GM18508 (cell line): ENCODE results near the gene EIF6.

Experiments used
- ATAC-seq: cut with Tn5 transposase; IDR thresholded peaks from one replicate; pipeline ENCODE4 v1.9.1; 2021; ENCODE audit warnings: moderate number of reproducible peaks; ENCODE audit not compliant: insufficient read depth, unreplicated experiment

Gene EIF6

DNA sequence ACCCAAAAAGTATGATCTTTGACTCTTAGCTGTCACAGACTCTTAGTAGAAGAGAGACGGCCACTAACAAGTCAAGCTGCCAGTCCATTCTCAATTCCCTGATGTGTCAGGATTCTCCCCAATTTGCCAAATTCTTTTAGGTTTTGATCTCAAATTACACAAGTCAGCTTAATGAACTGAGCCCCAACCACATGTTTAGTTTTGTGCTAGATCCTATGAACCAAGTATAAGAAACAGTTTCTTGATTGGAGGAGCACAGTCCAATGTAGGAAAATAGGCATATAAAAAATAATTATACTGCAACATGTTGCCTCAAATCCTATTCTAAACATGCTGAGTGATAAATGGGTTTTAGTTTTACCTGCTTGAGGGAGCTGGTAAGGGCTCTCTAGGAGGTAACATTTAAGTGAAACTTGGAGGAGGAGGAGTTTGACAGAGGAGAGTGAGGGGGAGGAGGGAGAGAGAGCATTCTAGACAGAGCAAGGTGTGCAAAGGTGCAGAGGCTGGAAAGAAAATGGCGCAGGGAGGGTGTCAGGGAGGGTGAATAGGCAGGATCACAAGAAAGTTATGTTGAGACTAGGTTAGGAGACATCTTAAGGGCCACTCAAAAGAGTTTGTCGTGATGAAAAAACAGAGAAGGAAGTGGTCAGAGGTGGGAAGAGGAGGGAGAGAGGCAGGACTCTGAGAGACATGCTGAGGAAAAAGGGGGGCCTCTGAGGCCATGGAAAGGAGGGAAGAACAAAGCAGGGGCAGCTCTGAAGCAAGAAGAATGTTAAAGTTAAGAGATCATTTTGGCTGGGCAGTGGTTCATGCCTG, 30.5 kb upstream of the EIF6 start:
- no peak for ATAC-seq

DNA sequence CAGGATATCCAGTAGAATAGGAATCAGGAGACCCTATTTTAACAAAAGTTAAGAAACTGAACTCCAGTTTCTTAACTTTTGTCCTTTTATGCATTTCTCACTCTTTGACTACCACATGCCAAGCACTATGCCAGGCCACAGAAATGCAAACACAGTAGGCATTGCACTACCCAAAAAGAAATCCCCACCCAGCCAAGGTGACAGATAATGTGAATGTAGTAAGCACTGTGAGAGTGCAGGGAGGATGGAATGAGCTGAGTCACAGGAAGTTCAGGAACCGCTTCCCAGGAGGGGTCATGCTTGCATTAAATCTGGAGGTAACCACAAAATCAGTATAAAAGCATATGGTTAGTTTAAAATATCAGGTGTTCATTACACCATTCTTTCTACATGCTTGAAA, 27.7 kb upstream of the EIF6 start:
- no peak for ATAC-seq

DNA sequence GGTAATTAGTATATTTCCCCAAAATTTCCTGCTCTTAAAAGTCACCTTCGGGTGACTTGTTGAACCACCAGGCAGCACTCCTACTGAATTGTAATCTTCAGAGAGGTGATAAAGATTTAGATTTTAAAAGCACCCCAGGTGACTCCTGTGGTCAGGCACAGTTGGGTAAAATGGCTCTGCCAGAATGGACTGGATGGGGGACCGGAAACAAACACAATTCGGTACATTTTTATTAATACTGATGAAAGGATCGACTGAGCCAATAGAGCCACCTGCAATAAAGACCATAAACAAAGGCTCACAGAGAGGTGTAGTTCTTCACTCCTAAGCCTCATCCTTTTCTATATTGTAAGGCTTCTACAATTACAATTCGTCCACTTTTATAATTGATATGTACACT, 27.2 kb upstream of the EIF6 start:
- no peak for ATAC-seq

DNA sequence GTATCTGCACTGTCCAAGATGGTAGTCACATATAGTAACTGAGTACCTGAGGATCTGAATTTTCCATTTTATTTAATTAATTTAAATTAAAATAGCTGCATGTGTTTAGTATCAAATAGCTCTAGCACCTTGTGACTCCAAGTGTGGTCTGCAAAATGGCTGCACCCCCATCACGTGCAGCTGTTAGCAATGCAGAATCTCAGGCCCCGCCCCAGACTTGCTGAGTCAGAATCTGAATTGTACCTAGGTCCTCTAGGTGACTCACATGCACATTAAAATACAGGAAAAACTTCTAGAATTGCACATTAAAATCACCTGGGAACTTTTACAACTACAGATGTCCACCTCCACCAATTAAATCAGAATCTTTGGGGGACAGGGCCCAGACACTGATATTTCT, 26.8 kb upstream of the EIF6 start:
- ATAC-seq = no peak

DNA sequence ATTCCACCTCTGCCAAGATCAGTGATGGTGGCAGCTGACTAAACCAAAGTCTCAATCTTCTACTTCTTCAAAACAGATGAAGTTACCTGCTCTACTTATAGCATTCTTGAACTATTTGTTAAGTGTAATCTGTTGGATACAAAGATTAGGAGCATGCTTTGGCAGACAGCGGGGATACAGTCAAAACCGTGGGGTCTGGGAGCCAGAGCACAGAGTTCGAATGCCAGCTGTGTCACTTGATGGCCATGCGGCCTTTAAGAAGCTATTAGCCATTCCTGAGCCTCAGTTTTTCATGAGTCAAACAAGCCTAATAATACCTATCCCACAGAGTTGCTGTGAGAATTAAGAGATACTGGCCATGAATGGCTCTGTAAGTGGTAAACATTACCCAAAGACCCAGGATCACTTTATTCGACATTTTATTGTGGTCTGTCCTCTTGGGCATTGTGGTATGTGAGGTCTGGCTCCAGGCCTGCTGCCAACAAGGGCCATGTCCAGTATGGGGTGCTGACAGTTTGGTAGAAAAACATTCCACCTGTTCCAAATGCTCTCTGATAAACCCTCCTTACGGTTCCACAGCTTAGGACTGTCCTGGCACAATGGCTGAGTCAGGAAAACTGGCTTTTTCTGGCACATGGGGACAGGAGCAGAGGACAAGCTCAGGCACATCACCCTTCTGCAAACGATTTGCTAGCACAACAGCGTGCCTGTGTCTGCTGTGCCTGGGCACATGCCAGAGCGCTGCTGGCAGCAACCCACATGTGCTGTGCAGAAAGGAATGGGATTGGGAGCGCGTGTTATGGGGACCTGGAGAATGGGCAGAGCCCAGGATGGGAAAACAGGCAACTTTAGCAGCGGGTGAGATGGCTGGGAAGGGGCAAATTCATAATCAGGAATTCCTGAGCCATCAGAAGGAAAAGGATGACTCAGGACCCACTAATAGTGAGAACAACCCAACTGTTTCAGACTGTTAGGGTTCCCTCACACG, 23.4 kb upstream of the EIF6 start:
- ATAC-seq = no peak

DNA sequence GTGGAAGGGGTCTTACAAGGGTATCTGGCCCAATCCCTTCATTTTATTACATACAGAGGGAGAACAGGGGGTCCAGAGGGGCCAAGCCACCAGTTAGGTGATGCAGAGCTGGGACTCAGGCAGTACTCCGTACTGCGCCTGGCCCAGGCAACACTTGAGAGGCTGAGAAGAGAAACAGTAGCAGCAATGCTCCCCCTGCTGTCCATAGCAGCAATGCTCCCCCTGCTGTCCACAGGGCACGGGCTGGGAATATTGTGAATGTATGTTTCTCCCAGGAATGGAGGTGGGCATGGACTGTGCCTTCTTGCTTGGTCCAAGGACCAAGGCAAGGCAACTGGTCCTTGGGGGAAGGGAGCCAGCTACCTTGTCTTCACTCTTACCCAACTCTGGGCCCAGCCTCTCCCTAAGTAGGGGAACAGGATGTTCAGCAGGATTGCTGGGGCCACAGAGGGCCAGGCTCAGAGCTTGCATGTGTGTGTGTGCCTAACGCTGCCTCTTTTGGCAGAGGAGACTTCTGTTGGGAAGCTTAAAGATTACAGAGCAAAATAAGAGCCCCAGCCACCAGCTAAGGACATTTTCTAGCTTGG, 22.5 kb upstream of the EIF6 start:
- no peak for ATAC-seq

DNA sequence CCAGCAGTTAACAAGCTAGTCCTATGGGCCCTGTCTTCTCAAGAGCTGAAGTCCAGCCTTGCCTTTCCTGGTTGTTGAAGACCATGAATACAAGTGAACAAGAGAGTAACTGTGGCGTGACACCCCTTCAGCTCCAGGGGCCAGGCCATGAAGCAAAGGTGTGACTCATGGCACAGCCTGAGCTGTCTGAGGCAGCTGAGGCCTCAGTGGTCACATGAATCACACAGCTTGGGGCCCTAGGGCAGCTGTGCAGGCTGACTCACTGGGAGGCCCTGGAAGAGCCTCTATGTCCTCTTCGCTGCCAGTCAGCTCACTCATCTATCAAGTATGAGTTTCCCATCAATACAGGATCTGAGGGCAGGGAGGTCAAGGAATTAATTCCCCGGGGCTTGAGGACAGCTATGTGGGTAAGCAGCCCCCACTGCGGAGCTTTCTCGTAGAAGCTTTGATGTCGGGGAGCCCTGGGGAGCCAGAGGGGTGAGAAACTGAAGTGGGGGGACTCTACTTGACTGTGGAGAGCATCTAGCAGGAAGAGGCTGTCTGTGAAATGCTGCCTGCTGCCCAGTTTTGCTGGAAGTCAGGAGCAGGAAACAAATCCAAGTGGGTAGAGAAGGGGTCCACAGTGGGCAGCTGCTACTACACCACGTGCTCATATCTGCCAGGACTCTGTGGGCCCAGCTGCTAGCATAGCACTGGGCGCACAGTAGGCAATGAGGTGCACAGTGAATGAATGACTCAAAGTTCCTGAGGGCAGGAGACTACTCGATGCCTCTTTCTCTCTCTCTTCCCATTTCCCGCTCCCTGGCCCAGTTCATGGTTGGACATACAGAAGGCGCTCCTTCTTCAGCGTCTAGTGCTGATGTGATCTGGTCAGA, 21.3 kb upstream of the EIF6 start:
- no peak for ATAC-seq

DNA sequence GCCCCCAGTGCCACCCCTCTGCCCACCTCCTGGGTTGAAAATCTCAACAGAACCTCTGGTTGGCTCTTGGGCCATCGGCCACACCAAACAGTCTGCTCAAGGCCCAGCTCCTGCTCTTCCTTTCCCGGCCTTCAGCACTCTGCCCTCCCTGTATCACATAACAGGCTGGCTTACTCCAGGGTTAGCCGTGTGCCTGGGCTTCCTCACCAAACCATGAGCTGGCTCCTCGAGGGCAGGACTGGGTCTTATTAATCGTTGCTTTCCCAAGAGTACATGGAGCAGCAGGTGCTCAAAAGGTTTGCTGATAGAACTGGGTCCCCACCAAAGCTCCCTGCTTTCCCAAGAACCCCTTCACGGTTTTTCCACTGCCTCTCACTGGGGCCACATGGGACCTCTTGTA, 20.4 kb upstream of the EIF6 start:
- ATAC-seq = no peak

DNA sequence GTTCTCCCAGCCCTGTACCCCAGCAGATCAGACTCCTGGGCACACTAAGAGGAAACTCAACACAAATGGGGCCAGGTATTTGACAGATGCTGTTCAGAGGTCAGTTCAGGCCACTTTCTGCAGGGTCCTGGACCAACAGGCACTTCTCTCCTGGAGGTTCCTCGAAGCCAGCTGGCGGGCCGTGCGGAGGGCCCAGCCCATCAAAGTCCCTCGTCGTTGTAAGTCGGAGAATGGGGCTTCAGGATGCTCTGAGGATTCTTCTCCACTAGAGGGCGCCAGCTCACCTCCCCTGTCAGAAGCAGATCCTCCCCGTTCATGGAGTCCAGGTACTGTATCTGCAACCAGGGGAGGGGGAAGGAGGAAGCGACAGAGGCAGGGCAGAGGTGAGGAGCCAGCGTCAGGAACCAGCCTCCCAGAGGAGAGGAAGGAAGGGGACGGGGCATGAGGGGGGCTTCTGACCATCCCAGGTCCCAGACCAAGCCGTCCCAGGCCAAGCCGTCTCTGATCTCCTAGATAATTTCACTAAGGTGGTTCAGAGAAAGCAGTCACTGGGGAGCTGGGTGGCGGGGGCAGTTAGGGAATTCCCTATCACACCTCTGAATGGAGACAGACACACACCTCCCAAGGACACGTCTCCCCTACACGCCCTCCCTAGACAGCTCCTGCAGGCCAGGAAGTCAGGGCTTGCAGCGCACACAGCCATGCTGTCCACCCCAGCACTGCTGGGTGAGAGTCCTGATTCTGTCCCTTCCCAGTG, 19.3 kb upstream of the EIF6 start:
- no peak for ATAC-seq

DNA sequence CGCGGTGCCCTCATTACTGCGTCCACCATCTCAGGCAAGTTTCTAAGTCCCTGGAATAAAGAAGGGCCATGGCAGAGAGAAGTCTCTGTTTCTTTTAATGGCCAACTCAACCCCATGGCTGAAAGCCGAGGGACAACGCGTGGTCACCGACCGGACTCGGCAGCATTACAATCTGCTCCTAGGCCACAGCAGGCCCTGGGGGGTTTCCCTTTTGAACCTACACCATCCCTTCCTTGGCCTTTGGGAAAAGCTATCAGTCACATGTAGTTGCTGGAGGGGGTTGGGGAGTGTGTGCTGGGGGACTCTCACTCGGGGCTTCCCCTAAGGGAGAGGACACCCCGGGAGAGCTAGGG, 18.8 kb upstream of the EIF6 start:
- no peak for ATAC-seq

DNA sequence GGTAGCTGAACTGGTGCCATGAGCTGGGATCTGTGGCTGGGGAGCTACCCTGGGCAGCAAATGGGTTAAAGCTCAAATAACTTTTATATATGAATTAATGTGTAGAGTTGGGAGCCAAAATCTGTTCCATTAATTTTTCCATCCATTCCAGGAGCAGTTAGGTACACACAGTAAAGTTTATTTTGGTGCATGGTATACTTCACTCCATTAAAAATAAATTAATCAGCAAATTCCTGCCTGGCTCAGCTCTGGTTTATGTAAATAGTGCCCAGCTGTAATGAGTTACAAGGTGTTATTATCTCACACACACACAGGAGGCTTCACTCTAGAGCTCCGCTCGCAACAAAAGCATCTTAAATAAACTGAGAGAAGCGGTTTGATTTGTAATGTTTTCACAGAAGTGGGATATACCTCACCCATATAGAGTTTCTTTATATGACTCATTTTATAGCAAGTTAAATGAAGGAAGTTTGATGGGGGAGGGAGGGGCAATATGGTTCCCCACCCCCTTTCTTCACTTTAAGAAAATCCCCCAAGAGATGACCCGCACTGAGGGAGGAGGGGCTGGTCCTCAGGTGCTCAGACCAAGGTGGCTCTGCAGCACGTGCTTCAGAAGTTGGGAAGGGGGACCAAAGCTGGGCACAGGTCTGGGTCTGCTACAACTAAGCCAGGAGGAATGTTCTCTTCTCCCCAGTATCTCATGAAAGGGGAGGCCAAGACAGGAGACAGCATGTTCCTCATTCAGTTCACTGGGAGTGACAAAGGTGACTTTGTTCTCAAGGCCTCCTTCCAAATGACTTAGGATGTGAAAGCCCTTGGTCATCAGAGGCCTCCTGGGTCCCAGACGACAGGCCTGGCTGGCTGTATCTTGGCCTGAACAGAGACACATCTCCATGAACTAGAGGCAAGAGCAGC, 18.1 kb upstream of the EIF6 start:
- ATAC-seq = no peak

DNA sequence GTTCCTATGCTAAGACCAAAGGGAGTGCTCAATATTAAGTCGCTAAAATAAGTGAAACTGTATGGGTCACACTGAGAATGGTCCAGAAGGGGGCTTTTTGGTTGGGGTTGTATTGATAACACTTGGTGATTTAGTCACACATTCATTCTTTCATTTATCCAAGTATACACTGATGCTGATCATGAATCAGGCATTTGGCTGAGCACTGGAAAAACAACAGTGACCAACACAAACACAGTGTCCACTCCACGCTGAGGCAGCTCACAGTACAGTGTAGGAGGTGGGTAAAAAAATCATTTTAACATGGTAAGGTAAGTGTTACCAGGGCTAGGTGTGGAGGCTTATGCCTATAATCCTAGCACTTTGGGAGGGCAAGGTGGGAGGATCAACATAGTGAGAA, 16.9 kb upstream of the EIF6 start:
- ATAC-seq = no peak

DNA sequence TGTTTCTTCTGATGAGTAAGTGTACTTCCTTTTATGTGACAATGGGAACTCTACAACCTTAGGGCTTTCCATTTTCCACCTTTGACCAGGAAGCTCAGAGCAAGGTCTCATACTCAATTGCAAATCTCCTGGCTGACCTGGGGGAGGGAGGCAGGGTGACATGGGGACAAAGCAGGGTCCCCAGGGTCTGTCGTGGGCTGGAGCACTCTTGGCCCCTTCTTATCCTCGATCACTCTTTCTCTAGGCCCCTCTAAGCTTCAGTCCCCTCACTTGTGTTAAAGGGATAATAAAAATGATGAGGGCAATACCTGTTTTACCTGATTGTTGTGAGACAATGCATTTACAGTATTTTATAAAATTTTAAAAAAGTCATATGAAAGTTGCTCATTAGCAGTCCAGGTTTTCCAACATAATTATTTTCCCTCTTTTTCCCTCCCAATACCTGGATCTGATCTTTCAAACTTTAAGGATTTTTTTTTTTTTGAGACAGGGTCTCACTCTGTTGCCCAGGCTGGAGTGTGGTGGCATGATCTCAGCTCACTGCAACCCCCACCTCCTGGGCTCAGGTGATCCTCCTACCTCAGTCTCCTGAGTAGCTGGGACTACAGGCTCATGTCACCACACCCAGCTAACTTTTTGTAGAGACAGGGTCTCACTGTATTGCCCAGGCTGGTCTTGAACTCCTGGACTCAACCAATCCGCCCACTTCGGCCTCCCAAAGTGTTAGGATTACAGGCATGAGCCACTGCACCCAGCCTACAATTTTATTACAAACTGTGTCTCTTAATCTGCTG, 16.1 kb upstream of the EIF6 start:
- no peak for ATAC-seq

DNA sequence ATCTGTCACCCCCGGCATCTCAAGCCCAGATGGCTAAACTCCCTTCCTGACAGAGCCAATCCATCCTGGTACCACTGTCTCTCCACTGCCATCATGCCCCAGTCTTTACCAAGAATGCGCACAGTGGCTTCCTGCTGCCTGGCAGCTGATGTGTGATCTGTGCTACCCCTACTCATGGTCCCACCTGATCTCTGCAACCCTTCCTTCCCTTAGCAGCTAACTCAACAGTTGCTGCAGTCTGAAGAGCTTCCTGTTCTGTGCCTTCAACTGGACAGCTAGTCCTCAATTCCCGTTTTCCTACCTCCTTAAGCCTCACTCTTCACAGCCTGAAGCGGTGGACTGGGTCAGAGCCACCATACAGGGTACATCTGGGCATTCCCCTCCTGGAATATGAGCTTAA, 15.2 kb upstream of the EIF6 start:
- no peak for ATAC-seq

DNA sequence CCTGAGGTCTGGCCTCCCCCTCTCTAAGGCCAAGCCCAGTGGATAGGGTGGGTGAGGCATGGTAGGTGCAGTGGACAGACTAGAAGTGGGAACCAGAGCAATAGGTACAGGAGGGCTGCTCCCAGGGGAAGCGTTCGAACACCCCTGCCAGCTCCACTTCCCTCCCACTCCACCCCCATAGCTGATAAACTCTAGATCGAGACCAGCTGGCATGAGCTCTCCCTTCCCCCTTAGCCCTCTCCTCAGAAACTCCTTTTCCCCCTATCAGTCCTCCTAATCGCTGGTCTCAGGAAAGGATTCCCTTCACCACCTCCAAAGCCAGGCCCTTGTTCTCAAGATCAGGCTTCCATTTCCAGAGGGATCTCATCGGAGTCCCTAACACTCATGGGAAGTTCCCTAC, 13.7 kb upstream of the EIF6 start:
- no peak for ATAC-seq

DNA sequence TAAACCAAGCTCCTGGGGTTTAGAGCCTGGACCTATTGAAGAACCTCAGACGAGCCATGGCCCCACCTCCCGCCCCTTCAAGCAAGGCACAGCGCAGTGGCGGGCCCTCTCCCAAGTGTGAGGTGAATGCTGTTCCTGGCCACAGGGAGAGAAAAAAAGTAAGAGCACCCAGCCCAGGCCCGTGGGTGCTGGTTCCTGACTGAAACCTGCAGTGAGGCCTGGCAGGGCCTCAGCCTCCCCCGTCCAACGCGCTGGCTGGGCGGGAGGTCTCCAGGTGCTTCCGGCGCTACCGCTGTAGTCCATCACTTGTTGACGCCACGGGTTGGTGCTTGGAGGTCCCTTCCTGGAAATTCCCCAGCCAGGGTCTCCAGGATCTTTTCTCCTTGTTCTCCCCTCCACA, 13.2 kb upstream of the EIF6 start:
- no peak for ATAC-seq

DNA sequence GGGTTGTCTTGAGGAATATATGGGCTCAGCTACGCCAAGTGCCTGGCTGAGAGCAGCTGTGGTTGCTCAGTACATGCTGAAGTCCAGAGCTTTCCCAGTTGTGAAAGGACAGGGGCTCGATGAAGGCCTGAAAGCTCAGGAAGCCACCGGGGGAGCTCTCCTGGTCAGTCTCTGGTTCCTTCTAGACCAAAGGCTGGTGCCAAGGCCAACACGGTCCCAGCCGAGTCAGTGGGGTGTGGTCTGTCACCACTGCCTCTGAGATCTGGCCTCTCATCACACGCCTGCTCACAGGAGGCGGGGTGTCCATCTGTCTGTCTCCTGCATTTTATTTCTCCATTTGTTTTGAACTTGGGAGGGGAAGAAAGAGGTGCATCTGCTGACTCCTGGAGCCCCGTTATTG, 12.6 kb upstream of the EIF6 start:
- no peak for ATAC-seq

DNA sequence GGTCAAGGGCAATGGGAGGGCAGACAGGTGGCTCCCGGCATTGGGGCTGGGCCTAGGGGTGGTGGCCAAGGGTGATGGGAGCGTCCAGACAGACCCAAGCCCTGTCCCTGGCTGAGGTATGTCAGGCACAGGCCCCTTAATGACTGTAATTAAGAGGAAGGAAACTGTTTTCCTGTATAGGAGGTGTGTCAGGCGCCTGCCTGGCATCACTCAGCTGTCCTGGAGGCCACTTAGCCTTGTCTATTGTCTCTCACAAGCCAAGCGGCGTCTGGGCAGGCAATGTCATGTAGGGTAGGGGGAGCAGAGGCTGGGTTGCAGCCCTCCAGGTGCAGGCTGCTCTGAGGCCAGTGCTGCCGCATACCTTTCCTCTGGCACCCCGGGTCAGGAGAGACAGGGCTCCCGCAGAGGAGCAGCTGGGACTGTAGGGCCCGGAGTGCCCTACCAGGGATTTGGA, 11.6 kb upstream of the EIF6 start:
- ATAC-seq = no peak
